ENCODE results near the gene INPP5A.

- no peak for TF ChIP-seq CTCF (IDR thresholded peaks at IDR 0.05)
- no peak for TF ChIP-seq POLR2AphosphoS5 (IDR thresholded peaks at IDR 0.05)
- TF ChIP-seq EP300 (IDR thresholded peaks at IDR 0.05): no peak
These were observed 208.8 kb downstream of the INPP5A start for GRCh38 chr10:132746386-132746785.

All from sigmoid colon (tissue), 4 donors.